Measurements from ENCODE around the gene RAB40B. TPM values are rescaled to one million over a fixed set of nuclear protein-coding genes. Genes with fewer than 3 reads are reported as not detected.

RAB40B gene
- total and polyA plus RNA-seq, 2 of the 13 experiments (the other 11 are each of a cell fraction or from before 2014, with no cell fraction given) = 6.2 to 6.5 TPM

DNA sequence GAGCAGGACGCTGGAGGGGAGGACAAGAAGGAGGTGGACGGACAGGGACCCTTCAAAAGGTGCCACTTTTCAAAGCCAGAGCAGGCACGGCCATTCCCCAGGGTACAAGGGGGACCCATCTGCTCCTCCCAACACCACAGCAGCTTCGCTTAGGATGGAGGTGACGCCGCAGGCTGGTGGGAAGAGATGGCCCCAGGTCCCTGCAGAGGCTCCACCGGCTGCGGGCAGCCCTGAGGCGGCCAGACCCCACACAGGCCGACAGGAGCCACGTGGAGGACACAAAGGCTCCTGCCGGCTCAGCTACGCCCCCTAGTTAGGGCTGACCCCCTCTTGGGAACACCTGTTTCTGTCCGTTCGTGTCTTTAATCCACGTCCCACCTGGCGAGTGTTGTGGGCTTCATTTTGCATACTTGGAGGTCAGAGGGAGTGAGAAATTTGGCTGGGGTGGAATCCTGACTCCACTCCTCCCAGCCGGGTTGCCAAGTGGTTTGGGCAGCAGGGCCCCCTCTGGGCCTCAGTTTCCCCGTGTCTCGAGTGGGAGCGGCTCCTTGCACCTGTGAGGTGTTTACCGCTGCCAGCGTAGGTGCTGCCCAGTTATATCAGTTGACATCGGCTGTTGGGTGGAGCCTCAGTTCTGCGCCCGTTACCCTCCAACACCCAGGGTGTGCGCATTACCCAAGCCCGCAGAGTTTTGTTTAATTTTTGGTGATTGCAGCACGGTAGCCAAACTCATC, 12.2 kb upstream of the RAB40B start (continued):
- TF ChIP-seq ZNF776 (CRISPR knock-in tag; IDR thresholded peaks at IDR 0.05) (0 out of 2 replicates have a peak, but pooled peaks have one; percentile 33), SRY (CRISPR knock-in tag; IDR thresholded peaks at IDR 0.05) (0 out of 2 replicates have a peak, but pooled peaks have one; percentile 19), ZBTB26 (CRISPR knock-in tag; IDR thresholded peaks at IDR 0.05; ENCODE audit: borderline replicate concordance) (no peak), ZNF350 (CRISPR knock-in tag; IDR thresholded peaks at IDR 0.05; ENCODE audit: borderline replicate concordance, low read depth) (no peak), ISL2 (CRISPR knock-in tag; IDR thresholded peaks at IDR 0.05) (no peak), KLF13 (CRISPR knock-in tag; IDR thresholded peaks at IDR 0.05) (no peak), KDM3A (CRISPR knock-in tag; IDR thresholded peaks at IDR 0.05; ENCODE audit: low read depth) (no peak), SIN3B (IDR thresholded peaks at IDR 0.05; ENCODE audit: low read length) (no peak), ZSCAN9 (CRISPR knock-in tag; IDR thresholded peaks at IDR 0.05; ENCODE audit: borderline replicate concordance) (no peak), ZNF451 (CRISPR knock-in tag; IDR thresholded peaks at IDR 0.05) (no peak), ZNF432 (CRISPR knock-in tag; IDR thresholded peaks at IDR 0.05; ENCODE audit: borderline replicate concordance) (no peak), HNRNPK (IDR thresholded peaks at IDR 0.05; ENCODE audit: low read depth, low read length, poor library complexity, severe bottlenecking) (no peak), ZNF850 (CRISPR knock-in tag; conservative IDR thresholded peaks at IDR 0.05) (no peak), STAG1 (CRISPR knock-in tag; IDR thresholded peaks at IDR 0.05) (peak; percentile 56), HDAC1 (CRISPR knock-in tag; IDR thresholded peaks at IDR 0.05) (0 out of 2 replicates have a peak, but pooled peaks have one; percentile 39), ARHGAP35 (CRISPR knock-in tag; IDR thresholded peaks at IDR 0.05; ENCODE audit: borderline replicate concordance) (no peak)
- TF ChIP-seq, protein P1, sequence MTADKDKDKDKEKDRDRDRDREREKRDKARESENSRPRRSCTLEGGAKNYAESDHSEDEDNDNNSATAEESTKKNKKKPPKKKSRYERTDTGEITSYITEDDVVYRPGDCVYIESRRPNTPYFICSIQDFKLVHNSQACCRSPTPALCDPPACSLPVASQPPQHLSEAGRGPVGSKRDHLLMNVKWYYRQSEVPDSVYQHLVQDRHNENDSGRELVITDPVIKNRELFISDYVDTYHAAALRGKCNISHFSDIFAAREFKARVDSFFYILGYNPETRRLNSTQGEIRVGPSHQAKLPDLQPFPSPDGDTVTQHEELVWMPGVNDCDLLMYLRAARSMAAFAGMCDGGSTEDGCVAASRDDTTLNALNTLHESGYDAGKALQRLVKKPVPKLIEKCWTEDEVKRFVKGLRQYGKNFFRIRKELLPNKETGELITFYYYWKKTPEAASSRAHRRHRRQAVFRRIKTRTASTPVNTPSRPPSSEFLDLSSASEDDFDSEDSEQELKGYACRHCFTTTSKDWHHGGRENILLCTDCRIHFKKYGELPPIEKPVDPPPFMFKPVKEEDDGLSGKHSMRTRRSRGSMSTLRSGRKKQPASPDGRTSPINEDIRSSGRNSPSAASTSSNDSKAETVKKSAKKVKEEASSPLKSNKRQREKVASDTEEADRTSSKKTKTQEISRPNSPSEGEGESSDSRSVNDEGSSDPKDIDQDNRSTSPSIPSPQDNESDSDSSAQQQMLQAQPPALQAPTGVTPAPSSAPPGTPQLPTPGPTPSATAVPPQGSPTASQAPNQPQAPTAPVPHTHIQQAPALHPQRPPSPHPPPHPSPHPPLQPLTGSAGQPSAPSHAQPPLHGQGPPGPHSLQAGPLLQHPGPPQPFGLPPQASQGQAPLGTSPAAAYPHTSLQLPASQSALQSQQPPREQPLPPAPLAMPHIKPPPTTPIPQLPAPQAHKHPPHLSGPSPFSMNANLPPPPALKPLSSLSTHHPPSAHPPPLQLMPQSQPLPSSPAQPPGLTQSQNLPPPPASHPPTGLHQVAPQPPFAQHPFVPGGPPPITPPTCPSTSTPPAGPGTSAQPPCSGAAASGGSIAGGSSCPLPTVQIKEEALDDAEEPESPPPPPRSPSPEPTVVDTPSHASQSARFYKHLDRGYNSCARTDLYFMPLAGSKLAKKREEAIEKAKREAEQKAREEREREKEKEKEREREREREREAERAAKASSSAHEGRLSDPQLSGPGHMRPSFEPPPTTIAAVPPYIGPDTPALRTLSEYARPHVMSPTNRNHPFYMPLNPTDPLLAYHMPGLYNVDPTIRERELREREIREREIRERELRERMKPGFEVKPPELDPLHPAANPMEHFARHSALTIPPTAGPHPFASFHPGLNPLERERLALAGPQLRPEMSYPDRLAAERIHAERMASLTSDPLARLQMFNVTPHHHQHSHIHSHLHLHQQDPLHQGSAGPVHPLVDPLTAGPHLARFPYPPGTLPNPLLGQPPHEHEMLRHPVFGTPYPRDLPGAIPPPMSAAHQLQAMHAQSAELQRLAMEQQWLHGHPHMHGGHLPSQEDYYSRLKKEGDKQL (CRISPR knock-in tag; IDR thresholded peaks at IDR 0.05; ENCODE audit: low read depth) = no peak
- TF ChIP-seq, protein P2, sequence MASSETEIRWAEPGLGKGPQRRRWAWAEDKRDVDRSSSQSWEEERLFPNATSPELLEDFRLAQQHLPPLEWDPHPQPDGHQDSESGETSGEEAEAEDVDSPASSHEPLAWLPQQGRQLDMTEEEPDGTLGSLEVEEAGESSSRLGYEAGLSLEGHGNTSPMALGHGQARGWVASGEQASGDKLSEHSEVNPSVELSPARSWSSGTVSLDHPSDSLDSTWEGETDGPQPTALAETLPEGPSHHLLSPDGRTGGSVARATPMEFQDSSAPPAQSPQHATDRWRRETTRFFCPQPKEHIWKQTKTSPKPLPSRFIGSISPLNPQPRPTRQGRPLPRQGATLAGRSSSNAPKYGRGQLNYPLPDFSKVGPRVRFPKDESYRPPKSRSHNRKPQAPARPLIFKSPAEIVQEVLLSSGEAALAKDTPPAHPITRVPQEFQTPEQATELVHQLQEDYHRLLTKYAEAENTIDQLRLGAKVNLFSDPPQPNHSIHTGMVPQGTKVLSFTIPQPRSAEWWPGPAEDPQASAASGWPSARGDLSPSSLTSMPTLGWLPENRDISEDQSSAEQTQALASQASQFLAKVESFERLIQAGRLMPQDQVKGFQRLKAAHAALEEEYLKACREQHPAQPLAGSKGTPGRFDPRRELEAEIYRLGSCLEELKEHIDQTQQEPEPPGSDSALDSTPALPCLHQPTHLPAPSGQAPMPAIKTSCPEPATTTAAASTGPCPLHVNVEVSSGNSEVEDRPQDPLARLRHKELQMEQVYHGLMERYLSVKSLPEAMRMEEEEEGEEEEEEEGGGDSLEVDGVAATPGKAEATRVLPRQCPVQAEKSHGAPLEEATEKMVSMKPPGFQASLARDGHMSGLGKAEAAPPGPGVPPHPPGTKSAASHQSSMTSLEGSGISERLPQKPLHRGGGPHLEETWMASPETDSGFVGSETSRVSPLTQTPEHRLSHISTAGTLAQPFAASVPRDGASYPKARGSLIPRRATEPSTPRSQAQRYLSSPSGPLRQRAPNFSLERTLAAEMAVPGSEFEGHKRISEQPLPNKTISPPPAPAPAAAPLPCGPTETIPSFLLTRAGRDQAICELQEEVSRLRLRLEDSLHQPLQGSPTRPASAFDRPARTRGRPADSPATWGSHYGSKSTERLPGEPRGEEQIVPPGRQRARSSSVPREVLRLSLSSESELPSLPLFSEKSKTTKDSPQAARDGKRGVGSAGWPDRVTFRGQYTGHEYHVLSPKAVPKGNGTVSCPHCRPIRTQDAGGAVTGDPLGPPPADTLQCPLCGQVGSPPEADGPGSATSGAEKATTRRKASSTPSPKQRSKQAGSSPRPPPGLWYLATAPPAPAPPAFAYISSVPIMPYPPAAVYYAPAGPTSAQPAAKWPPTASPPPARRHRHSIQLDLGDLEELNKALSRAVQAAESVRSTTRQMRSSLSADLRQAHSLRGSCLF (CRISPR knock-in tag; IDR thresholded peaks at IDR 0.05; ENCODE audit: borderline replicate concordance) = no peak
